Neural progenitor cell (in vitro differentiated cells): ENCODE data around the gene RBM45. TPM values are rescaled to one million over a fixed set of nuclear protein-coding genes. Genes with fewer than 3 reads are reported as not detected.

ENCODE experiments used
- DNase-seq: peaks from one replicate; pipeline ENCODE4 v3.0.0-alpha.2; 2016; ENCODE audit warnings: low spot score
- H2AFZ ChIP-seq: fragments of 200-600 bp; sonication (generic); replicated peaks from 2 replicates; pipeline ENCODE4 v1.6.1; 2016; ENCODE audit warnings: antibody characterized with exemption
- H3F3A ChIP-seq: fragments of 200-600 bp; sonication (generic); 2 replicates; pipeline ENCODE4 v1.6.1; 2016; ENCODE audit warnings: antibody characterized with exemption, low read depth
- H3K27ac ChIP-seq: fragments of 200-600 bp; sonication (generic); 2 replicates; pipeline ENCODE4 v1.5.1; 2016; ENCODE audit warnings: mild to moderate bottlenecking
- H3K27me3 ChIP-seq: fragments of 200-600 bp; sonication (generic); 2 replicates; pipeline ENCODE4 v1.6.1; 2016; ENCODE audit warnings: mild to moderate bottlenecking, moderate library complexity
- H3K36me3 ChIP-seq: fragments of 200-600 bp; sonication (generic); 2 replicates; pipeline ENCODE4 v1.5.1; 2016
- H3K4me1 ChIP-seq: fragments of 200-600 bp; sonication (generic); 2 replicates; pipeline ENCODE4 v1.6.1; 2016; ENCODE audit warnings: mixed run types
- H3K4me2 ChIP-seq: fragments of 200-600 bp; sonication (generic); 2 replicates; pipeline ENCODE4 v1.6.1; 2016
- H3K4me3 ChIP-seq: fragments of 200-600 bp; sonication (generic); 2 replicates; pipeline ENCODE4 v1.5.1; 2016
- H3K79me2 ChIP-seq: fragments of 200-600 bp; sonication (generic); 2 replicates; pipeline ENCODE4 v1.6.1; 2016; ENCODE audit warnings: low read depth
- H3K9ac ChIP-seq: fragments of 200-600 bp; sonication (generic); 2 replicates; pipeline ENCODE4 v1.6.1; 2016
- H3K9me3 ChIP-seq: fragments of 200-600 bp; sonication (generic); 2 replicates; pipeline ENCODE4 v1.5.1; 2016; ENCODE audit warnings: low read depth
- H4K20me1 ChIP-seq: fragments of 200-600 bp; sonication (generic); 2 replicates; pipeline ENCODE4 v1.6.1; 2016; ENCODE audit warnings: low read depth
- H3K27ac Mint-ChIP-seq: 3 replicates; pipeline ENCODE4 v1.8.0; 2021; ENCODE audit warnings: mixed read lengths
- H3K27me3 Mint-ChIP-seq: 2 replicates; pipeline ENCODE4 v1.8.0; 2022; ENCODE audit warnings: low read depth, mild to moderate bottlenecking, inconsistent platforms, moderate library complexity, mixed read lengths; ENCODE audit not compliant: insufficient read depth
- H3K36me3 Mint-ChIP-seq: 3 replicates; pipeline ENCODE4 v1.8.0; 2021; ENCODE audit warnings: mixed read lengths
- H3K4me1 Mint-ChIP-seq: 3 replicates; pipeline ENCODE4 v1.8.0; 2021; ENCODE audit warnings: mixed read lengths
- H3K4me3 Mint-ChIP-seq: 3 replicates; pipeline ENCODE4 v1.8.0; 2021; ENCODE audit warnings: mild to moderate bottlenecking, moderate library complexity, mixed read lengths
- H3K9me3 Mint-ChIP-seq: 3 replicates; pipeline ENCODE4 v1.8.0; 2020; ENCODE audit warnings: mixed read lengths
- CTCF ChIP-seq: fragments of 200-600 bp; sonication (generic); IDR thresholded peaks from 2 replicates; pipeline ENCODE4 v1.5.1; 2017; ENCODE audit warnings: antibody characterized with exemption, mild to moderate bottlenecking
- EZH2 ChIP-seq: fragments of 200-600 bp; sonication (generic); IDR thresholded peaks from 2 replicates; pipeline ENCODE4 v1.6.1; 2017; ENCODE audit warnings: antibody characterized with exemption, mild to moderate bottlenecking, moderate library complexity
- EZH2phosphoT487 ChIP-seq: fragments of 200-600 bp; sonication (generic); IDR thresholded peaks from 2 replicates; pipeline ENCODE4 v1.6.1; 2017; ENCODE audit warnings: antibody characterized with exemption
- total RNA-seq: library from RNA; depleted of rRNA; stranded (reverse); fragments of >200 nt; gene quantifications from 2 replicates; pipeline ENCODE4 v1.2.3, GENCODE V29; 2015; ENCODE audit warnings: low replicate concordance

RBM45 gene
- total RNA-seq, 1 donor from 2014 or later: 23.0 TPM

DNA sequence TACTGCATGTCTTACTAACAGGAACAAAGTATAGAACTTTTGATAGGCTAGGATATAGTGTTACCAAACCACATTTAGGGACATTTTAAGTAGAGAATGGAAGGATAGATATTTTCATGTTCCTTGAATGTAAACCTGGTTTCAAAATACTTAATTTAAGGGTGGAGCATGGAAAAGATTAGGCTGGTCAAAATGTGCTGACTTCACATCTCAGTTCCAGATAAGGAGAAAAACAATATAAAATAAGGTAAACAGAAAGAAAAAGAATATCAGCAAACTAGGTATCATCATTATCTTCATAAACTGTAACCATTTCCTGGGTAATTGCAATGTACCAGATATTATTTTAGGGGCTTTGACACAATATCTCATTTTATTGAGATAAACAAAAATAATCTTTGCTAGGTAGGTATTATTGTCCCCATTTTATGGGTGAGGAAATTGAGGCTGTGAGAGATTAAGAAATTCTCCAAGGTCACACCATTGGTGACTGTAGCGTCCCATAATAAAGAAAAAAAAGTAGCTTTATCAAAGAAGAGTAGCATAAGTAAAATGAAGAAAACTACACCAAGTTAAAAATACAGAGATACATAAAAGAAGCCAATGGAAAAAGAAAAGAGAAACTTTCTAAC lies 43.3 kb upstream of the RBM45 start:
- Histone ChIP-seq H3F3A (peaks cover 9% of the 10 kb centered on the region), H4K20me1 (no peaks in the 10 kb centered on the region), H2AFZ (no peak overlapping the region), H3K36me3 (no peaks in the 10 kb centered on the region), H3K27ac (no peak overlapping the region), H3K9me3 (no peaks in the 10 kb centered on the region), H3K4me1 (peaks cover 7% of the 10 kb centered on the region), H3K4me2 (no peak overlapping the region), H3K27me3 (peaks cover 42% of the 10 kb centered on the region), H3K79me2 (no peaks in the 10 kb centered on the region), H3K9ac (no peak overlapping the region), H3K4me3 (no peak overlapping the region)
- Mint-ChIP-seq H3K4me1 (peaks cover 8% of the 10 kb centered on the region), H3K4me3 (no peak overlapping the region), H3K27me3 (peaks cover 4% of the 10 kb centered on the region), H3K27ac (no peak overlapping the region), H3K36me3 (no peaks in the 10 kb centered on the region), H3K9me3 (no peaks in the 10 kb centered on the region)
- DNase-seq: no peak
- TF ChIP-seq EZH2phosphoT487 (no peak), CTCF (no peak), EZH2 (no peak)

DNA sequence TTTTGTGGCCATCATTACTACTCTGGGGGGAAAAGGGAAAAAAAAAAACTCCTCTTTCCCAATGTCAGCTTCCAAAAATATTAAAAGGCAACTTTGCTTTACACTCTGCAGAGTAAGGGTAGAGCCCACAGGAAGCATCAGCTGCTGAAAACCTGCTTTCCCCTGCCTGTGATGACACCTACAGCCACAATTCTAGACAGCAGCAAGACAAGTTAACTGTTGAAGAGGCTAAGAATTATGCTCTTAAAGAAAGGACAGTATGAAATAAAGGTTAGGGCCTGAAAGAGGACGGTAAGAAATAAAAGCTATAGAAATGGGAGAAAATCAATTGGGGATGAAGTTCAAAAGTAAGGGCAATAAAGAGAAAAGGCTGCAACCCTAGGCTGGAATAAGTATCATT lies 42.7 kb upstream of the RBM45 start:
- Histone ChIP-seq H3K27me3 (peaks cover 46% of the 10 kb centered on the region), H3K4me1 (peaks cover 7% of the 10 kb centered on the region), H3F3A (peaks cover 9% of the 10 kb centered on the region), H2AFZ (no peak overlapping the region), H3K9ac (no peak overlapping the region), H3K27ac (no peak overlapping the region), H3K4me2 (no peak overlapping the region), H3K79me2 (no peaks in the 10 kb centered on the region), H3K36me3 (no peaks in the 10 kb centered on the region), H3K9me3 (no peaks in the 10 kb centered on the region), H3K4me3 (no peak overlapping the region), H4K20me1 (no peaks in the 10 kb centered on the region)
- Mint-ChIP-seq H3K27me3 (peaks cover 4% of the 10 kb centered on the region), H3K9me3 (no peaks in the 10 kb centered on the region), H3K36me3 (no peaks in the 10 kb centered on the region), H3K4me3 (no peak overlapping the region), H3K4me1 (peaks cover 11% of the 10 kb centered on the region), H3K27ac (no peak overlapping the region)
- TF ChIP-seq CTCF: peak; percentile 11
- TF ChIP-seq EZH2phosphoT487: no peak
- no peak for DNase-seq

DNA sequence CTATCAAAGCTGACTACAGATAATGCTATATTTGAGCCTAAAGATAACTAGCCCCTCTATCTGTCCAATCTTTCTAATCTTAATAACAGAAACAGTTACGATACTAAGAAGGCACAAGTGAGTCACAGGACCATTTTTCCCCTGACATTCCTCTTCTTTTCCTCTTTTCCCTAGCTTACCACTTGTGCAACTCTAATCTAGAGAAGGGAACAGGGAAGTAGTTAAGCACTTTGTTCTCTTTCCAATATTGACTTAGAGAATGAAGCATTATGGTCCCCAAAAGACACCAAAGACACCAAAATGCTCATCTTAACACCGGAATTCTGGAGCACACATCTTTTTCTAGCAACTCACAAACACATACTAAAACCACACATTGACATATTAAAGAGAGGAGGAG lies 41.4 kb upstream of the RBM45 start:
- Histone ChIP-seq H3K9me3 (no peaks in the 10 kb centered on the region), H3K4me2 (no peak overlapping the region), H2AFZ (no peak overlapping the region), H3K27me3 (peaks cover 46% of the 10 kb centered on the region), H3F3A (peaks cover 9% of the 10 kb centered on the region), H3K27ac (no peak overlapping the region), H3K9ac (no peak overlapping the region), H4K20me1 (no peaks in the 10 kb centered on the region), H3K4me1 (peaks cover 7% of the 10 kb centered on the region), H3K79me2 (no peaks in the 10 kb centered on the region), H3K36me3 (no peaks in the 10 kb centered on the region), H3K4me3 (no peak overlapping the region)
- H3K9me3 Mint-ChIP-seq: no peaks in the 10 kb centered on the region
- no peak overlapping the region for H3K4me3 Mint-ChIP-seq
- TF ChIP-seq EZH2 (no peak), CTCF (no peak), EZH2phosphoT487 (no peak)
- H3K4me1 Mint-ChIP-seq: peaks cover 11% of the 10 kb centered on the region
- no peak overlapping the region for H3K27ac Mint-ChIP-seq
- DNase-seq: no peak
- peaks cover 4% of the 10 kb centered on the region for H3K27me3 Mint-ChIP-seq
- no peaks in the 10 kb centered on the region for H3K36me3 Mint-ChIP-seq
